GM18502 (cell line): ENCODE measurements around the gene NSG1.
"Not testable (repeated sequence)": the region's sequence is repeated elsewhere in the genome, so short reads cannot be mapped to it uniquely, and the experiment has no call there.

Experiments
- ATAC-seq: cut with Tn5 transposase; IDR thresholded peaks from one replicate; pipeline ENCODE4 v1.9.1; 2021; ENCODE audit warnings: mild to moderate bottlenecking; ENCODE audit not compliant: unreplicated experiment, poor library complexity

The NSG1 gene

GRCh38 chr4:4386736-4387392, at the start of gene NSG1:
TSS of gene NSG1 (plus strand) at chr4:4387102. CDS start at chr4:4387630, 528 bp downstream.
- no peak for ATAC-seq

GRCh38 chr4:4338210-4339001, 48.5 kb upstream of the NSG1 start:
- no peak for ATAC-seq

GRCh38 chr4:4339504-4340085, 47.3 kb upstream of the NSG1 start:
- ATAC-seq = no peak

- ATAC-seq = no peak
These were observed 44.8 kb upstream of the NSG1 start for GRCh38 chr4:4341861-4342650.

GRCh38 chr4:4343038-4343437, 43.9 kb upstream of the NSG1 start:
- ATAC-seq = no peak

- ATAC-seq = peak; percentile 92
These were observed 41.9 kb upstream of the NSG1 start for GRCh38 chr4:4344915-4345527.

- no peak for ATAC-seq
These were observed 39.3 kb upstream of the NSG1 start for GRCh38 chr4:4347585-4347984.

GRCh38 chr4:4348585-4348984, 38.3 kb upstream of the NSG1 start:
- not testable (repeated sequence) for ATAC-seq

GRCh38 chr4:4349867-4350266, 37.0 kb upstream of the NSG1 start:
- no peak for ATAC-seq

- ATAC-seq = no peak
These were observed 36.0 kb upstream of the NSG1 start for GRCh38 chr4:4350909-4351308.

GRCh38 chr4:4355302-4355701, 31.6 kb upstream of the NSG1 start:
- ATAC-seq = no peak

GRCh38 chr4:4356106-4357041, 30.5 kb upstream of the NSG1 start:
- ATAC-seq = no peak

GRCh38 chr4:4358093-4358854, 28.6 kb upstream of the NSG1 start:
- ATAC-seq = no peak

- no peak for ATAC-seq
These were observed 25.0 kb upstream of the NSG1 start for GRCh38 chr4:4361883-4362282.

- no peak for ATAC-seq
These were observed 23.8 kb upstream of the NSG1 start for GRCh38 chr4:4362991-4363697.

GRCh38 chr4:4364061-4364460, 22.8 kb upstream of the NSG1 start:
- ATAC-seq = no peak

GRCh38 chr4:4364486-4365208, 22.3 kb upstream of the NSG1 start:
- no peak for ATAC-seq
